Measurements from ENCODE around the gene SPA17.

SPA17 gene

DNA sequence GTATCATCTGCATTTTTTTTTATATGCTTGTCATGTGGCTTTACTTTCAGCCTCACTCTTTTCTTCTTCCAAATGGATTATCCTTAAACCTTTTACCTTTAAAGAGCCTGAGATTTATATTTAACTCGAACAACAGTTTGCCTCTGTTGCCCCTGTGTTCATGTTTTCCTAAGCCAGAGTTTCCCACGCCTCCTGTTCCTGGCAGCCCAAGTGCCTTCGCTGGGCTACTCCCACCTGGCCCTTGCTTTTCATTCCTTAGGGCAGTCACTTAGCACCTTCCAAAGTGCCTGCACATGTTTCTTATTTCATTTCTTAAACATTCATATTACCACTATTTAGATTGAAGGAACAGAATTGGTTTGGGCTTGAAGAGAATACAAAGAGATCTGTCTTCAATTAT lies 37.8 kb upstream of the SPA17 start:
- no CpG with 5 or more reads among the region's 3 CpGs for WGBS (ENCODE audit: extremely low coverage, insufficient coverage, low lambda C conversion rate)

DNA sequence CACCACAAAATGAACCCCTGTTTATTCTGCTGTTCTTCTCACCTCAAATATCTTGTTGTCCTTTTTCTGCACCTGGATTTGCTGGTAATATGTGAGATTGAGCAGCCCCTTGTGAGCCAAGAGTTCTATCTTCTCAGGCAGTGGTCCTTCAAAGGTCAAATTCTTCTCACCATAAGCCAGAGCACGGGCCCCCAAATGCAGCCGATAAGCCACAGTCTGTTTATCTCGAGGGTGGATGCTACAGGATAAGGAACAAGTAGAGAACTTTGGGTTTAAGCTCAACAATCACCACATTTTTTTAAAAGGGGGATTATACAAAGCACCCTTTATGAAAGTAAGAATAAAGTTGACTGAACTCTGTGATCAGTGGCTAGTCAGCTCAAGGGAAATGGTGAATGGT lies 35.2 kb upstream of the SPA17 start:
- Histone ChIP-seq H4K8ac (ENCODE audit: low read depth, low read length) (no peak overlapping the region), H3K9ac (ENCODE audit: low read length) (no peak overlapping the region), H4K5ac (ENCODE audit: low read length) (no peak overlapping the region), H3K56ac (ENCODE audit: low read length) (no peak overlapping the region), H3K36me3 (ENCODE audit: control insufficient read depth, insufficient read depth, low read length) (no peaks in the 10 kb centered on the region), H2BK15ac (replicated peaks; ENCODE audit: low read depth) (no peak overlapping the region), H3K4ac (ENCODE audit: low read depth, low read length) (no peak overlapping the region), H2BK5ac (ENCODE audit: low read length) (no peak overlapping the region), H3K4me2 (ENCODE audit: low read length) (no peak overlapping the region), H2AK5ac (ENCODE audit: low read length) (no peak overlapping the region), H3K79me1 (ENCODE audit: low read length) (no peaks in the 10 kb centered on the region), H3K27me3 (ENCODE audit: insufficient read depth, low read length, poor library complexity) (no peaks in the 10 kb centered on the region), H3K4me3 (ENCODE audit: low read length) (no peak overlapping the region), H3K4me1 (ENCODE audit: control insufficient read depth, low read depth, low read length) (no peaks in the 10 kb centered on the region), H3K27ac (ENCODE audit: low read depth, low read length) (no peak overlapping the region), H3K79me2 (ENCODE audit: control insufficient read depth, insufficient read depth, low read length) (no peaks in the 10 kb centered on the region), H2BK120ac (ENCODE audit: low read depth, low read length) (no peak overlapping the region), H3K18ac (ENCODE audit: low read length) (no peak overlapping the region), H3K23ac (ENCODE audit: low read length) (no peak overlapping the region)
- WGBS (ENCODE audit: extremely low coverage, insufficient coverage, low lambda C conversion rate), result no CpG with 5 or more reads among the region's 3 CpGs
- no peak for DNase-seq

More for the DNA sequence above, 37.8 kb upstream of the SPA17 start:
- Histone ChIP-seq H2BK120ac (ENCODE audit: low read depth, low read length) (no peak overlapping the region), H3K27me3 (ENCODE audit: insufficient read depth, low read length, poor library complexity) (no peaks in the 10 kb centered on the region), H3K9ac (ENCODE audit: low read length) (no peak overlapping the region), H3K4ac (ENCODE audit: low read depth, low read length) (no peak overlapping the region), H3K23ac (ENCODE audit: low read length) (no peak overlapping the region), H3K79me2 (ENCODE audit: control insufficient read depth, insufficient read depth, low read length) (no peaks in the 10 kb centered on the region), H3K4me2 (ENCODE audit: low read length) (no peak overlapping the region), H3K27ac (ENCODE audit: low read depth, low read length) (no peak overlapping the region), H4K8ac (ENCODE audit: low read depth, low read length) (no peak overlapping the region), H4K5ac (ENCODE audit: low read length) (no peak overlapping the region), H2BK15ac (replicated peaks; ENCODE audit: low read depth) (no peak overlapping the region), H2BK5ac (ENCODE audit: low read length) (no peak overlapping the region), H3K36me3 (ENCODE audit: control insufficient read depth, insufficient read depth, low read length) (peaks cover 2% of the 10 kb centered on the region), H3K4me3 (ENCODE audit: low read length) (no peak overlapping the region), H3K4me1 (ENCODE audit: control insufficient read depth, low read depth, low read length) (no peaks in the 10 kb centered on the region), H3K79me1 (ENCODE audit: low read length) (no peaks in the 10 kb centered on the region), H3K56ac (ENCODE audit: low read length) (no peak overlapping the region), H3K18ac (ENCODE audit: low read length) (no peak overlapping the region), H2AK5ac (ENCODE audit: low read length) (no peak overlapping the region)
- DNase-seq, result no peak

DNA sequence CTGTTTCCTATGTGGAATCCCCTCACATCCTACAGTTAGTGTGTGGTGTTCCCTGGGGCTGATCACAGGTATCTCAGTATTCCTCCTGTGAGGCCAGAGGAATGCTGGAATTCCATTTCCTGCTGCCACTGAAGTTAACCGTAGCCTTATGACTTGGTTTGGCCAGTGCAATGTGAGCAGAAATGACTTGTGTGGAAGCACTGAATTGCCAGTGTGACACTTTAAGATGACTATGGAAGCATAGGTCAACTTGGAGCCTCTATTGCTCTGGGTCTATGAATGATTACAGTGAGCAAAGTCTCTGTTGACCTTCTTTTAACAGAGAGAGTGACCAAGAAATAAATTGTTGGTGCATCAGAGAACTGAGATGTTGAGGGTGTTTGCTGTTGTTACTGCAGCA lies 34.5 kb upstream of the SPA17 start:
- no peak overlapping the region for H3K9ac ChIP-seq (ENCODE audit: low read length)

DNA sequence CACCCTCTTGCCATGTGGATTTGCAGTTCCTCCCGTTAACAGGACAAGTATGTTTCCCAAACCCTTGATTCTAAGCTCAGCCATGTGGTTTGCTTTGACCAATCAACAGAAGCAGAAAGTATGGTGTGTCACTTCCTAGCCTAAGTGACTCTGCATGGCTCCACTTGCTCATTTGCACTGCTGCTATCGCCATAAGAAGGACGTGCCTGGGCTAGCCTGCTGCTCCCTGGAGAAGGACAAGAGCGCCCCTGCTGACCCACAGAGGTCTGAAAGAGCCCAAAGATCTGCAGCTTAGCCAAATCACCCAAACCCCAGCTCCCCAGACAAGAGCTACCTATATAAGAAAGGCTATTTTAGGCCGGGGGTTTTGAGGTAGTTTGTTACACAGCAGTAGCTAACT lies 33.0 kb upstream of the SPA17 start:
- Histone ChIP-seq H3K9ac (ENCODE audit: low read length) (no peak overlapping the region), H3K56ac (ENCODE audit: low read length) (no peak overlapping the region), H3K36me3 (ENCODE audit: control insufficient read depth, insufficient read depth, low read length) (no peaks in the 10 kb centered on the region), H3K79me1 (ENCODE audit: low read length) (no peaks in the 10 kb centered on the region), H3K27me3 (ENCODE audit: insufficient read depth, low read length, poor library complexity) (no peaks in the 10 kb centered on the region), H3K4ac (ENCODE audit: low read depth, low read length) (no peak overlapping the region), H3K4me2 (ENCODE audit: low read length) (no peak overlapping the region), H4K5ac (ENCODE audit: low read length) (no peak overlapping the region), H3K79me2 (ENCODE audit: control insufficient read depth, insufficient read depth, low read length) (no peaks in the 10 kb centered on the region), H3K23ac (ENCODE audit: low read length) (no peak overlapping the region), H3K27ac (ENCODE audit: low read depth, low read length) (no peak overlapping the region), H2BK5ac (ENCODE audit: low read length) (no peak overlapping the region), H2BK15ac (replicated peaks; ENCODE audit: low read depth) (no peak overlapping the region), H2AK5ac (ENCODE audit: low read length) (no peak overlapping the region), H2BK120ac (ENCODE audit: low read depth, low read length) (no peak overlapping the region), H3K4me3 (ENCODE audit: low read length) (no peak overlapping the region), H3K18ac (ENCODE audit: low read length) (no peak overlapping the region), H4K8ac (ENCODE audit: low read depth, low read length) (no peak overlapping the region), H3K4me1 (ENCODE audit: control insufficient read depth, low read depth, low read length) (peaks cover 3% of the 10 kb centered on the region)
- WGBS (ENCODE audit: extremely low coverage, insufficient coverage, low lambda C conversion rate), result no CpG with 5 or more reads among the region's 5 CpGs
- peak; percentile 77 for DNase-seq

More for the DNA sequence above, 34.5 kb upstream of the SPA17 start:
- H4K8ac ChIP-seq (ENCODE audit: low read depth, low read length), result no peak overlapping the region
- no peaks in the 10 kb centered on the region for H3K36me3 ChIP-seq (ENCODE audit: control insufficient read depth, insufficient read depth, low read length)
- H2BK15ac ChIP-seq (replicated peaks; ENCODE audit: low read depth), result no peak overlapping the region
- no peak overlapping the region for H2AK5ac ChIP-seq (ENCODE audit: low read length)
- H3K56ac ChIP-seq (ENCODE audit: low read length), result no peak overlapping the region
- no peak overlapping the region for H2BK5ac ChIP-seq (ENCODE audit: low read length)
- no peaks in the 10 kb centered on the region for H3K79me2 ChIP-seq (ENCODE audit: control insufficient read depth, insufficient read depth, low read length)
- no peak overlapping the region for H3K4me3 ChIP-seq (ENCODE audit: low read length)
- WGBS (ENCODE audit: extremely low coverage, insufficient coverage, low lambda C conversion rate), result no CpG with 5 or more reads among the region's 1 CpG
- H3K4me1 ChIP-seq (ENCODE audit: control insufficient read depth, low read depth, low read length), result no peaks in the 10 kb centered on the region
- H3K27me3 ChIP-seq (ENCODE audit: insufficient read depth, low read length, poor library complexity), result no peaks in the 10 kb centered on the region
- H3K4me2 ChIP-seq (ENCODE audit: low read length), result no peak overlapping the region
- H3K23ac ChIP-seq (ENCODE audit: low read length), result no peak overlapping the region
- H3K79me1 ChIP-seq (ENCODE audit: low read length), result no peaks in the 10 kb centered on the region
- DNase-seq, result peak; percentile 38
- no peak overlapping the region for H3K18ac ChIP-seq (ENCODE audit: low read length)
- no peak overlapping the region for H4K5ac ChIP-seq (ENCODE audit: low read length)
- no peak overlapping the region for H3K4ac ChIP-seq (ENCODE audit: low read depth, low read length)
- no peak overlapping the region for H2BK120ac ChIP-seq (ENCODE audit: low read depth, low read length)
- H3K27ac ChIP-seq (ENCODE audit: low read depth, low read length), result no peak overlapping the region

DNA sequence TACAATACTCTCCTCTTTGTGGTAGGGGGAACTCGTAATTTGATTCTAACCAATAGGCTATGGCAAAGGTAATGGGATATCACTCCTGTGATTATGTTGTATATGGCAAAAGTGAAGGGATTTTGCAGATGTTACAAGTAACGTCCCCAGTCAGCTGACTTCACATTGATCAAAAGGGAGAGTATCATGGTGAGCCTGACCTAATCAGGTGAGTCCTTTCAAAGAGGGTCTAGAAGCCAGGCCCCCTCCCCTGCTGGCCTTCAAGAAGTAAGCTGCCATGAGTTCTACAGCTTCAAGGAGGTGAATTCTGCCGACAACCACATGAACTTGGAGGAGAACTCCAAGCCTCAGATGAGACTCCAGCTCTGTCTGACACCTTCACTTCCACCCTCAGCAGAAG lies 31.1 kb upstream of the SPA17 start:
- no CpG with 5 or more reads among the region's 3 CpGs for WGBS (ENCODE audit: extremely low coverage, insufficient coverage, low lambda C conversion rate)

DNA sequence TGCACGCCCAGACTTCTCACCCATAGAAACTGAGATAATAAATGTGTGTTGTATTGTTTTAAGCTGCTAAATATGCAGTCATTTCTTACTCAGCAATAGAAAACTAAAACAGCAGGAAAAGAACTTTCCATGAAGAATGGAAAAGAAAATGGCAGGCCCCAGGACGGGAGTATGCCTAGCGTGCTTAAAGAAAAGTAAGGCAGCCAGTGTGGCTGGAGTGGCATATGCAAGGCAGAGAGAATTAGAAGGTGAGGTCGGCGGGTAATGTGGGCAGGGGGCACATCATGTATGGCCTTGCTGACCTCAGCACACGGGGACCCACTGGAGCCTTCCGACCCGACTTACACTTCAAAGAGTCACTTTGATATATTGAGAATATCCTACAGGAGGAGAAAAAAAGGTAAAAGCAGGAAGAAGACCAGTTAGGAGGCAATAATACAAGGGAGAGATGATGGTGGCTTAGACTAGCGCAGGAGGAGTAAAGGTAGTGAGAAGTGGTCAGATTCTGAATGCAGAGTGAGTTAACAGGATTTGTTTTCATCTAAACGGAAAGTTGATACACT lies 30.6 kb upstream of the SPA17 start:
- Histone ChIP-seq H3K18ac (ENCODE audit: low read length) (no peak overlapping the region), H2BK15ac (replicated peaks; ENCODE audit: low read depth) (no peak overlapping the region), H3K79me1 (ENCODE audit: low read length) (no peaks in the 10 kb centered on the region), H3K56ac (ENCODE audit: low read length) (no peak overlapping the region), H4K8ac (ENCODE audit: low read depth, low read length) (no peak overlapping the region), H3K4ac (ENCODE audit: low read depth, low read length) (no peak overlapping the region), H3K4me3 (ENCODE audit: low read length) (no peak overlapping the region), H2AK5ac (ENCODE audit: low read length) (no peak overlapping the region), H3K4me2 (ENCODE audit: low read length) (no peak overlapping the region), H3K27ac (ENCODE audit: low read depth, low read length) (no peak overlapping the region), H3K79me2 (ENCODE audit: control insufficient read depth, insufficient read depth, low read length) (no peaks in the 10 kb centered on the region), H3K36me3 (ENCODE audit: control insufficient read depth, insufficient read depth, low read length) (no peaks in the 10 kb centered on the region), H3K23ac (ENCODE audit: low read length) (no peak overlapping the region), H3K27me3 (ENCODE audit: insufficient read depth, low read length, poor library complexity) (no peaks in the 10 kb centered on the region), H3K4me1 (ENCODE audit: control insufficient read depth, low read depth, low read length) (peaks cover 3% of the 10 kb centered on the region), H2BK120ac (ENCODE audit: low read depth, low read length) (no peak overlapping the region), H2BK5ac (ENCODE audit: low read length) (no peak overlapping the region), H3K9ac (ENCODE audit: low read length) (no peak overlapping the region), H4K5ac (ENCODE audit: low read length) (no peak overlapping the region)
- WGBS (ENCODE audit: extremely low coverage, insufficient coverage, low lambda C conversion rate), result no CpG with 5 or more reads among the region's 10 CpGs
- DNase-seq, result no peak

More for the DNA sequence above, 31.1 kb upstream of the SPA17 start:
- Histone ChIP-seq H3K4me1 (ENCODE audit: control insufficient read depth, low read depth, low read length) (peaks cover 3% of the 10 kb centered on the region), H3K79me2 (ENCODE audit: control insufficient read depth, insufficient read depth, low read length) (no peaks in the 10 kb centered on the region), H2BK120ac (ENCODE audit: low read depth, low read length) (no peak overlapping the region), H3K23ac (ENCODE audit: low read length) (no peak overlapping the region), H3K79me1 (ENCODE audit: low read length) (no peaks in the 10 kb centered on the region), H3K9ac (ENCODE audit: low read length) (no peak overlapping the region), H3K4me3 (ENCODE audit: low read length) (no peak overlapping the region), H3K56ac (ENCODE audit: low read length) (no peak overlapping the region), H3K36me3 (ENCODE audit: control insufficient read depth, insufficient read depth, low read length) (no peaks in the 10 kb centered on the region), H2AK5ac (ENCODE audit: low read length) (no peak overlapping the region), H3K4ac (ENCODE audit: low read depth, low read length) (no peak overlapping the region), H2BK15ac (replicated peaks; ENCODE audit: low read depth) (no peak overlapping the region), H3K4me2 (ENCODE audit: low read length) (no peak overlapping the region), H3K18ac (ENCODE audit: low read length) (no peak overlapping the region), H3K27me3 (ENCODE audit: insufficient read depth, low read length, poor library complexity) (no peaks in the 10 kb centered on the region), H2BK5ac (ENCODE audit: low read length) (no peak overlapping the region), H3K27ac (ENCODE audit: low read depth, low read length) (no peak overlapping the region), H4K5ac (ENCODE audit: low read length) (no peak overlapping the region), H4K8ac (ENCODE audit: low read depth, low read length) (no peak overlapping the region)
- DNase-seq, result no peak

Data from mesendoderm (in vitro differentiated cells).